Endothelial cell (in vitro differentiated cells): ENCODE results near the gene BICD2. TPM values are rescaled to one million over a fixed set of nuclear protein-coding genes. Genes with fewer than 3 reads are reported as not detected.

Experiments used
- DNase-seq: peaks from one replicate; pipeline ENCODE4 v3.0.0; 2021; ENCODE audit warnings: low spot score
- H3K27ac Mint-ChIP-seq: one replicate; pipeline ENCODE4 v1.8.0; 2021; ENCODE audit warnings: mixed read lengths, inconsistent platforms; ENCODE audit not compliant: unreplicated experiment
- H3K27me3 Mint-ChIP-seq: one replicate; pipeline ENCODE4 v1.8.0; 2021; ENCODE audit warnings: mild to moderate bottlenecking, moderate library complexity, mixed read lengths, inconsistent platforms; ENCODE audit not compliant: unreplicated experiment
- H3K36me3 Mint-ChIP-seq: one replicate; pipeline ENCODE4 v1.8.0; 2021; ENCODE audit warnings: mild to moderate bottlenecking, low read depth, mixed read lengths, inconsistent platforms; ENCODE audit not compliant: unreplicated experiment
- H3K4me1 Mint-ChIP-seq: one replicate; pipeline ENCODE4 v1.8.0; 2021; ENCODE audit warnings: mild to moderate bottlenecking, mixed read lengths, inconsistent platforms; ENCODE audit not compliant: unreplicated experiment
- H3K4me3 Mint-ChIP-seq: one replicate; pipeline ENCODE4 v1.8.0; 2021; ENCODE audit warnings: mild to moderate bottlenecking, mixed read lengths, inconsistent platforms; ENCODE audit not compliant: unreplicated experiment
- H3K9me3 Mint-ChIP-seq: one replicate; pipeline ENCODE4 v1.8.0; 2021; ENCODE audit warnings: mixed read lengths, inconsistent platforms; ENCODE audit not compliant: unreplicated experiment
- total RNA-seq: library from RNA; stranded (reverse); fragmentation: NEBNext Ultra II Directional; extraction: Animal tissue kit (Norgen Biotek cat#: 25700); gene quantifications from one replicate; pipeline ENCODE4 v1.2.1, GENCODE V29; 2021; ENCODE audit not compliant: unreplicated experiment
- TF ChIP-seq, protein P1 (sequence below): fragments of 200-600 bp; sonication (generic); IDR thresholded peaks from one replicate; pipeline ENCODE4 v1.5.0; 2021; ENCODE audit warnings: antibody characterized with exemption; ENCODE audit not compliant: unreplicated experiment

The BICD2 gene
- total RNA-seq, 1 donor from 2014 or later: 31.8 TPM

DNA sequence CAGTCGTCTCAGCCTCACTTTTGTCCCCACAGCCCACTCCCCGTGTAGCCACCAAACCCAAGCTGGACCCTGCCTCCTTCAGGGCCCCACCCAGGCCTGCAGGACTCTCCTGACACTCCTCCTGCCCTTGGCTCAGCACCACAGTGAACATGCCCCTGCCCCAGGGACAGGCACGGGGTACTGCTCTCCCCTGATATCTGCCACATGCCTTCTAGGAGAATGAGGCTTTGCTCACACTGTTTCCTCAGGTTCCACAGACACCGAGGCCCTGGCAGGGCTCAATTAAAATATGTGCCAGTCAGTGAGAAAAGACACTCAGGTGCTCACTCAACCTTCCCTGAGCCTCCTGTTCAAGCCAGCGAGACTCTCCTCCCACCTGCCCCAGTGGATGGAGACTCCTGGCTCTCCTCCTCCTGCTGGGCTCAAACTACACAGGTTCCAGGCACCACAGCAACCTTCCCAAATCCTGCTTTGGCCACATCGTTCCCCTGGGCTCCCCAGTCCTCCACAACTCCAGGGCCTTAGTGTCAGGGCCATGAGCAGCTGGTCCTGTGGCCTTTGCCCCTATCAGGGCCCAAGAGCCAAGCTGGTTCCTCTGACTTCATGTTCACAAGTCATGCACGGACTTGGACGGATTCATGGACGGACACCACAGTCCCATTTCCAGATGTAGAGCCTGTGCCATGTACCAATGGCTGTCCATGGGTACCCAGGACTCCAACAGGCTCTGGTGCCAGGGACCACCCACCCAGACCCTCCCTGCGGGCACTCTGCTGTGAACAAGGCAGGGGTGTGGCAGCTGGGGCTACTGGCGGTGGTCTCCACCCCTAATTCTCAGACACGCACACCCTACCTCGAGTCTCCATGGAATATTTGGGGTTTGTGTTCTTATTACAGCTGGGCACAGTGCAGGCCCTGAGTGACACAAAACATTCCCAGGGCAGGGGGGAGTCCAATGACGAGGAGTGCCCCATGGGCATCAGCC lies 36.6 kb downstream of the BICD2 start:
- Mint-ChIP-seq H3K4me3 (no peak overlapping the region), H3K4me1 (peaks cover 16% of the 10 kb centered on the region), H3K36me3 (peaks cover 16% of the 10 kb centered on the region), H3K27me3 (peaks cover 17% of the 10 kb centered on the region), H3K9me3 (no peaks in the 10 kb centered on the region), H3K27ac (no peak overlapping the region)
- TF ChIP-seq, protein P1, sequence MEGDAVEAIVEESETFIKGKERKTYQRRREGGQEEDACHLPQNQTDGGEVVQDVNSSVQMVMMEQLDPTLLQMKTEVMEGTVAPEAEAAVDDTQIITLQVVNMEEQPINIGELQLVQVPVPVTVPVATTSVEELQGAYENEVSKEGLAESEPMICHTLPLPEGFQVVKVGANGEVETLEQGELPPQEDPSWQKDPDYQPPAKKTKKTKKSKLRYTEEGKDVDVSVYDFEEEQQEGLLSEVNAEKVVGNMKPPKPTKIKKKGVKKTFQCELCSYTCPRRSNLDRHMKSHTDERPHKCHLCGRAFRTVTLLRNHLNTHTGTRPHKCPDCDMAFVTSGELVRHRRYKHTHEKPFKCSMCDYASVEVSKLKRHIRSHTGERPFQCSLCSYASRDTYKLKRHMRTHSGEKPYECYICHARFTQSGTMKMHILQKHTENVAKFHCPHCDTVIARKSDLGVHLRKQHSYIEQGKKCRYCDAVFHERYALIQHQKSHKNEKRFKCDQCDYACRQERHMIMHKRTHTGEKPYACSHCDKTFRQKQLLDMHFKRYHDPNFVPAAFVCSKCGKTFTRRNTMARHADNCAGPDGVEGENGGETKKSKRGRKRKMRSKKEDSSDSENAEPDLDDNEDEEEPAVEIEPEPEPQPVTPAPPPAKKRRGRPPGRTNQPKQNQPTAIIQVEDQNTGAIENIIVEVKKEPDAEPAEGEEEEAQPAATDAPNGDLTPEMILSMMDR: no peak
- no peak for DNase-seq

- Mint-ChIP-seq H3K4me1 (peaks cover 16% of the 10 kb centered on the region), H3K27ac (peak overlapping the region; percentile 42), H3K36me3 (peaks cover 23% of the 10 kb centered on the region), H3K27me3 (peaks cover 17% of the 10 kb centered on the region), H3K4me3 (no peak overlapping the region), H3K9me3 (no peaks in the 10 kb centered on the region)
- no peak for DNase-seq
- TF ChIP-seq, protein P1: no peak
These were observed 37.5 kb downstream of the BICD2 start for GRCh38 chr9:92726971-92727715.

- Mint-ChIP-seq H3K27me3 (peaks cover 17% of the 10 kb centered on the region), H3K4me1 (peaks cover 16% of the 10 kb centered on the region), H3K4me3 (no peak overlapping the region), H3K9me3 (no peaks in the 10 kb centered on the region), H3K27ac (no peak overlapping the region), H3K36me3 (peaks cover 24% of the 10 kb centered on the region)
- TF ChIP-seq, protein P1: no peak
- no peak for DNase-seq
These were observed 38.3 kb downstream of the BICD2 start for GRCh38 chr9:92726348-92726747.

GRCh38 chr9:92725766-92726165 lies 38.9 kb downstream of the BICD2 start:
- TF ChIP-seq, protein P1: no peak
- peaks cover 17% of the 10 kb centered on the region for H3K27me3 Mint-ChIP-seq
- H3K9me3 Mint-ChIP-seq: no peaks in the 10 kb centered on the region
- no peak for DNase-seq
- peaks cover 16% of the 10 kb centered on the region for H3K4me1 Mint-ChIP-seq
- H3K4me3 Mint-ChIP-seq: no peak overlapping the region
- H3K27ac Mint-ChIP-seq: no peak overlapping the region
- peaks cover 29% of the 10 kb centered on the region for H3K36me3 Mint-ChIP-seq

DNA sequence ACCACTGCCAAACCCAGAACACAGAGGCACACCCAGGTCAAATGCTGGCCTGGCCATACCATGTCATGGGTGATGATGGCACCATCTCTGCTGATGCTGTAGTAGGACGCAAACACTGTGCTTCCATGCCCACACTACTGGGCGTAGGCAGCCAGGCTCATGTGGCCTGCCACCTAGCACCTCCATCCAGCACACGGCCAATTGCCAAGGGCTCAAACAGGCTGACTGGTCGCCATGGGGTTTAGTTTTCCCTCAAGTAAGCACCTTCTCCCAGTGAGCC lies 39.4 kb downstream of the BICD2 start:
- H3K4me3 Mint-ChIP-seq: no peak overlapping the region
- H3K4me1 Mint-ChIP-seq: peaks cover 16% of the 10 kb centered on the region
- H3K27ac Mint-ChIP-seq: no peak overlapping the region
- H3K36me3 Mint-ChIP-seq: peaks cover 33% of the 10 kb centered on the region
- TF ChIP-seq, protein P1: no peak
- peaks cover 14% of the 10 kb centered on the region for H3K27me3 Mint-ChIP-seq
- no peaks in the 10 kb centered on the region for H3K9me3 Mint-ChIP-seq
- DNase-seq: no peak
